Measurements from ENCODE around the gene SVIL.
"Not testable (repeated sequence)": the region's sequence is repeated elsewhere in the genome, so short reads cannot be mapped to it uniquely, and the experiment has no call there.

SVIL gene

DNA sequence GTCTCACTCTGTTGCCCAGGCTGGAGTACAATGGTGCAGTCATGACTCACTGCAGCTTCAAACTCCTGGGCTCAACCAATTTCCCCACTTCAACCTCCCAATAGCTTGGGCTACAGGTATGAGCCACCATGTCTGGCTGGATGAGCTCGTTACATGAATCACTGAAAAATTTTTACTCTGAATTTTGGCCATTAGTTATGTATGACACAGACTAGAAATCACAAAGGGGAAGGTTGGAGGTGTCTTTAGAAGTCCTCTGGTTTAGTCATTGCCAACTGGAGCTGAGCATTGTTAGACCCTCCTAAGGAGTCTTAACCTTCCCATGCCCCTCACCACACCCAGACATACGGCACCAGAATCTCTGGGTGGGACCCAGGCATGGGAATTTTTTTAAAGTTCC is 34.7 kb downstream of the SVIL start:
- DNase-seq, result no peak

DNA sequence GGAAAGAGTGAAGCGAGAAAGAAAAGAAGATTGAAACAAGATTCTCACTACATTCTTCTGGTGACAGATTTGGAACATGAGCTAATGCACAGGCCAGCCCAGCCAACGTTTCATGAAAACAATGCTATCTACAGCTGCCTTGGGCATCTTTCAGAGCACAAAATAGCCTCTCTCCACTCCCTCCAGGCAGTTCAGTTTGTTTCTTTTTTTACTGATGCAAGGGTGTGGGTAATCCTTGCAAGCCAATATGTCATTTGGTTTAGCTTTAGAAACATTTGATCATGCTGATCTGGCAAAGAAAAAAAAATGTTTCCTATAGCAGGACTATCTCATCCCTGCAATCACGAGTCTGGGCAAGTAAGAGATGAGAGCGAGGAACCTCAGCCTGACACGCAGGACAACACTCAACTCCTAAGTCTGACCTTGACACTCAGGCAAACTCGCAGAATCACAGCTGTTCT is 35.9 kb downstream of the SVIL start:
- DNase-seq, result no peak

DNA sequence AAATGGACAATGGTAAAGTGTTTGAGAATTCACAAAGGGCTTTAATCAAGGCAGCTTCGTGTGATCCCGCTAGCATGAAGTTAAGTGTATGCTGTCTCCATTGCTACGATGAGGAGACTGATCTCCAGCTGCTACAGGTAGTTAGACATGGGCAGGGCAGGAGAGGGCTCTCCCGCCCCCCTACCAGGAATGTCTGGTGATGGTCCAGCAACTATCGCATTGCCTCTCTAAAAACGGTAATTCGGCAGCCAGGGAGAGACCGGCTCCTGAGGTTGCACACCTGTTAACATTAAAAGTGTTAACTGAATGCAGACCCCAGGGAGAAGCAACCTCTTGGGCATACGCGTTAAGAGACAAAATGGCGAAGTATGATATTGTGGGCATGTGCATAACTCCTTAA is 37.9 kb downstream of the SVIL start:
- DNase-seq, result no peak

DNA sequence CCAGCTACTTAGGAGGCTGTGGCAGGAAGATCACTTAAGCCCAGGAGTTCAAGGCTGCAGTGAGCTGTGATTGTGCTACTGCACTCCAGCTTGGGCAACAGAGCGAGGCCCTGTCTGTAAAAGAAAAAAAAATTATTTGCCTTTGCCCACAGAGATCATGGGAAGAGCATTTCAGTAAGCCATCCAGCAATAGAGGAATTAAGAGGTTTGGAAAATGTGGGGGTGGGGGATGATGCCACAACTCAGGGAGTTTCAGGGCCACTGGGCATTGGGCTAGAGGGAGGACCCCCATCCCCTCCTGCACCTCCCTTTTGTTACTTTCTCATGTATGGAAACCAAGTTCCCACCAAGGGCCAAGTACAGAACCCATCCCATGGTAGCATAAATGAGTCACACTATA is 38.4 kb downstream of the SVIL start:
- DNase-seq, result no peak

DNA sequence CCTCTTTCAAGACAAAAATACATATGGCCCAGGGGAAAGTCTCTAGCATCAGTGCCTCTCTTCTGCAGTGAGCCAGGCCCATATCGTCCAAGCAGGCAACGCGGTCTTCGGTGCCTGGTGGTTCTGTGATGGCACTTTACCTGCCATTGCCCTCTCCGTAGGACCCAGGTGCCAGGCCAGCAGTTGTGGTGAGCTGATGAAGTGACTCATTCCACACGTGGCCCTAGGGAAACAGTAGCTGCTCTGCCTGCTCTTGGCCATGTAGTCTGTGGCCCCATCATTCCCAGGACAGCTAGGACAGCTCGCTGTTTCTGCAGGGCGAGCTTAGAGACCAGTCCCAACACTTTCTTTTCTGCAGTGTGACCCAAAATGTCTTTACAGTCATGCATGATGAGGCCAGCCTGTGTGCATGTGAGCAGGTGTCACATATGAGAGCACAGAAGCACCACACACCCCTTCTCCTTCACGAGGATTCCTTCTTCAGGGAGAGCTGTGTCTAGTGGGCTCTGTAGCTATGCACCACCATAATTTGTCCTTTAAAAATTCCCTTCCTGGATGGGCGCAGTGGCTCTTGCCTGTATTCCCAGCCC is 39.0 kb downstream of the SVIL start:
- no peak for DNase-seq

DNA sequence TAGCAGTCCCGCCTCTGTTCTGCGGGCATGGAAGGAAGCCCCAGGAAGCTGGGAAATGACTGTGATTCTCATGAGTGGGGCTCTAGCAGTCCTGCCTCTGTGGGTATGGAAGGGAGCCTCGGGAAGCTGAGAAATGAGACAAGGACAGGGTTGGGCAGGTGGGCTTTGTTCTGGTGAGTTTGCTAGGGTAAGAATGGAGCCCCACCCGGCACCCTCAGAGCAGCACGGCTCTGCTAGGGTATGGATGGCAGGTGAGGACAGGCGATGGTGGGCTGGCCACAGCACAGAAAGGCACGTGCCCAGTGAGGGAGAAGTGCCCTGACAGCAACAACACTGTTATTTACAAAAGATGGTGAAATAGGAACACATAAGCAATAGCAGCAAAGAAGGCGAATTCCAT is 39.6 kb downstream of the SVIL start:
- no peak for DNase-seq

DNA sequence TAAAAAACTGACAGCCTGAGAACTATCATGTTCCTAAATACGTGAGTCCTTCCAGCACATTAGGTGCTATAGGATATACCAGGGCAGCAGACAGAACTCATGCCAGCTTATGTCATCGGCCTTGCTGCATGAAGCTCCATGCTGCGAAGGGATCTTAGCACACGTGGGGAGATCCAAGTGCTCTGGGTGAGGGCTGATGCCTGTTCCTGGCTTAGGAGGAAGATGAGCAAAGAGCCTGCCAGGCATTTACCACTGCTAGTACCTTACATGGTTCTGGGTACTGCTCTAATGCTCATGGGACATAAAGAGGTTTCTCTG is 43.2 kb downstream of the SVIL start:
- DNase-seq, result no peak

DNA sequence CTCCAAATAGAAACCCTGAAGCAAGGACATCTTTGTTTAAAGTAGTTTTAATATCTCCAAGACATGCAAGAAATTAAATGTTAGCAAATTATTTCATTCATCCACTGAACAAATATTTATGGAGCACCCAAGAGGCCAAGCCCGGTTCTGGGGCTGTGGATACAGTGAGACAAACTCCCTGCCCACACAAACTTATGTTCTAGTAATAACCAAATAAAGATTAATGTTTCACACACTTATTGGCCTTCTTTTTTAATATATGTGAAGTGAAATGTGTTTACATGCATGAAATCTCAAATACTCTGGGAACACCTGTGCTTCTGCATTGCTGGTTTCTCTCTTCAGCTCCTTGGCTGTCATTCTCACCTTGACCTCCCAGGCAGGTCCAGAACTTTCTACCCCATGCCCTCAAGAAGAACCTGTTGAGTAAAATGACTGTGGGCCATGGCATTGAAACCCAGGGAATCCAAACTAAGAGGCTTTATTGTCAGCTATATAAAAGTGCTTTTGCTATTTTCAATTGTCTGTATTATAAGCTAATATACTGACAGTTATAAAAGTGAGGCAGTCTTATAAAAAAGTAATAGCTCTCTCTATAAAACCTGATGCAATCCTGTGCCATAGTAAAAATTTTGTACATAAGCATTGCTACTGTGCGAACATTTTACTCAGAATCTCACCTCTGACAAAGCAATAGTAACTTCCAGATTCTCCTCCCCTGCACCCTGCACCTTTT is 43.7 kb downstream of the SVIL start:
- DNase-seq, result no peak

DNA sequence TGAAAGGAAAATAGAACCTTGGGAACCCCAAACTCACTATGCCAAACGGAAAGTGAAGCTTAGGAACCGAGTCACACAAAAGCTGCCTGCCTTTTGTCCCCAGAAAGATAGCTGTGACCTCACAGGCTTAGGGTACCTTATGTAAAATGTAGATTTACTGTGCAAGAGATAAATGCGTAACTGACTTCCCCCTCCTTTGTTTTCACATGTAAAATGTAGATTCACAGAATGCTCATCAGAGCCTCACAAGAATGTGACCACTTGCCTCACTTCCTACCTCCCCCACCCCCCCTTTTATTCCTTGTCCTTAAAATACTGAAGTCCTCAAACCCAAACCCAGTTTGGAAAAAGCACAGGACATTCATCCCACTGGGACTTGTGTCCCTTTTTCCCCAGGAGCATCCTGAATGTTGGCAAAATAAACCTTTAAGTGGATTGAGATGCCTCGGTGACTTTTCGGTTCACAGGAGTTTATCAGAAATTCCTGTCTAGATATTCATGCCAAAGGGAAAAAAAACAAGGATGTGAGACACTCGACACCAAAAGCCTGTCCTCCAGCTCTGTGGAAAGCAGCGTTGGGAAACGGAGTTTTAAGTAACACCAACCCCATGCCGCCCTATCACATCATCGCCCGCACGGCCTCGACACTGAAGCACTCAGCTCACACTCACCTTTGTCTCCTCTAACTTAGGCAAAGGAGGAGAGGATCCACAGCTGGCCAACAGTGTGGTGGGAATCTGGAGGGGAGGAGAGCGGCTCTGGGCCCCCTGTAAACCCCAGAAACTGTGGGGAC is 45.9 kb downstream of the SVIL start:
- no peak for DNase-seq

DNA sequence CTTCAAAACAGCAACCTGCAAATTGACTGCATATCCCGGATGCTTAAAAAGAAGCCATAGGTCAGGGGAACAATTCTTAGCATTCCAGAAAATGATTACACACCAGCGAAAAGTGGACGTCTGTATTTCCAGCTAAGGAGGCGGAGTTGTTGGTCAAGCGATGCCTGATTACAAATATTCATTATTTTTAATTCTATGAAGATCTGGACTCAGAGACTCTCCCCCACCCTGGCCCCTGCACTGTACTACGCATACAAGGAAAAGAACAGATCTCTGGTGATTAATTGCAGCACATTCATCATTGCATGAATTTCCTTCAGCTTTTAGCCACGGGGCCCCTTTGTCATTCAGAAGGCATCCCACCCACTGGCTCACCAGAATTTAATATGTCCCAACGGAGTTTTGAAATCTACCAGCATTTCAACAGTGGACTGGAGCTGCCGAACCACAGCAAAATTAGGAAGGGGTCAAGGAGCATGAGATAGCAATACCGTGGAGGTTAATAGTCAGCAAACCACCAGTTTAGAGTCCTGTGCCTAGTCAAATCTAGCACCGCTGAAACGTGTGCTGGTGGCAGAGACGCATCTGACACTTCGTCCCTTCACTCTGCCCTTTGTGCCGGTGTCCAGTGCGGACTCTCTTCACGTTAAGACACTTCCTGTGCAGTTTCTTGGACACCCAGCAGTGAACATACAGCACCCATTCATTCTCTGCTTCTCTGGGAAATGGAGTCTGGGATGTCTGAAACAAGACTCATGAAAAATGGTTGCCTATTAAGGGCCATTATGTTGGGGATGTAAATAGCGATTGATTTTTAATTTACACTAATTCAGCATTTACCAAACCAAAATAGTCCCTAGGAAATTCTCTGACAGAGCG is 46.8 kb downstream of the SVIL start:
- DNase-seq, result not testable (repeated sequence)

DNA sequence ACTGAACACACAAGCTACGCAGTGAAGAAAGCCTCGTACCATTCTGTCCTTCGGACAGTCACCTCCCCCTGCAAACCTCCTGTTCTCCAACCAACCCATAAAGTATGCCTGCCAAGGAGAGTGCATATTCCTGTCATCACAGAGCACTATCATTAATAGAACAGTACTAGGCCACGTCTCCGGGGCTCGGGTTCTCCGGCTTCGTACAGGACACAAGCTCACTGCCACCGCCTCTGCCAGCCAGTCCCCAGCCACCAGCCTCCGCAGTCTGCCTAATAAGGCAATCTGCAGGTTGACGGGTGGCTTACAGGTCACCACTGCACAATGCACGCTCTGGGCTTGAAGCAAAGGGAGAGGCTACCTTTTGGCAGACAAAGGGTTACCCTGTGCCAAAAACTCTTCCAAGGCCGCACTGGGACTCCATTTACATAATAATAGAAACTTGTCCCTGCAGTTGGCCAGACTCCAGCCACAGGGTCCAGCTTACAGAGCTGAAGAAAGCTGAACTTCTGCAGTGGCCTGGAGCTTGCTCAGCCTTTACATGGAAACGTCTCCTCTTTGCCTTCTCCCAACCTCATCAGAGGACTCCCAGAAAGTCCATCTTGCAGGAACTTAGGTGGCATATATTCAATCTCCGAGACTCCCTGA is 47.5 kb downstream of the SVIL start:
- not testable (repeated sequence) for DNase-seq

DNA sequence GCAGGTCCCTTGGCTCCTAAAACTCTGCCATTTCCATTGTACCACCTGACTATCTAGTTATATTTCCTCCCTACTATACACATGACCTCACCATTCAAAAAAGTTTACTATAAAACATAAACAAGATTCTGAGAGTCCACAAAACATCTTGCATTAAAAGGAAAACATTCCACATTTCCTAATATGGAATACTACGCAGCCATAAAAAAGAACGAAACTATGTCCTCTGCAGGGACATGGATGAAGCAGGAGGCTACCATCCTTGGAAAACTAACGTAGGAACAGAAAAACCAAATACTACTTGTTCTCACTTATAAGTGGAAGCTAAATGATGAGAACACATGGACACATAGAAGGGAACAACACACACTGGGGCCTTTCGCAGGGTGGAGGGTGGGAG is 48.3 kb downstream of the SVIL start:
- DNase-seq, result no peak

DNA sequence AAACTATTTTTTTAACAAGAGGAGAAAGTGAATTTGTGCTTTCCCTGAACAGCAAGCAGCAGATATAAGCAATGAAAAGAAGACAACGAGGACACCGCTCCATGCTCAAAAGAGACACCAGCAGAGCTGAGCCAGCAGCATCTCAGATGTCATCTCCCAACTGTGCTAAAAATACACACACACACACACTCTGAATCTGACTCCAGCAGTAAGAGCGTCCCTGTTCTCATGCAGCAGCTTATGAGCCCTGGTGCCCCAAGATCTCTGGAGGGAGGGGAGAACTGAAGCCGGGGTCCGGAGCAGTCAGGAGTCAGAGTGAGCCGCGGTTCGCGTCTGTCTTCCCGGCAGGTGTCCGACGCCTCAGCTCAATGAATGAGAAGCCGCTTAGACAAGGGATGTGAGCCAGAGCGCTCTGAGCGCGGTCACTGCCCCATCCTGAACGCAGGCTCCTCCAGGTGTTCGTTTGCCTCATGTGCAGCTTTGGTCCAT is 49.2 kb downstream of the SVIL start:
- no peak for DNase-seq

DNA sequence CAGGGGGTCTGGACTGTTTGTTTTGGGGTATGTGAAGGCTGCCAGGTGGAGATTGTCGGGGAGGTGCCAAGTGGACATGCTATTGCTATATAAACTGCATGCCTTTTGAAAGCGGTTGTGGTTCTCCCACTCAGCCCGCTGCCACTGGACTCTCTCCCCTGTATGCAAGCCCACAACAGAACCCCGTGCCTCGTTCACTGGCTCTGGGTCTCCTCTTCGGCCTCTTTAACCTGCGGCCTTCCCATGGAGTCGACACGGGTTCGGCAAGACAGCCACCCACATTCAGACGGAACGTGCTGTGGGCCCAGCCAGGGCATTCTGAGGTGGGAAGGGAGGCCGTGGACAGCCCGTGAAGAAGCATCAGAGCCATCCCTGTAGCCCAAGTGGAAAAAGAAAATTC is 50.3 kb downstream of the SVIL start:
- DNase-seq, result no peak

DNA sequence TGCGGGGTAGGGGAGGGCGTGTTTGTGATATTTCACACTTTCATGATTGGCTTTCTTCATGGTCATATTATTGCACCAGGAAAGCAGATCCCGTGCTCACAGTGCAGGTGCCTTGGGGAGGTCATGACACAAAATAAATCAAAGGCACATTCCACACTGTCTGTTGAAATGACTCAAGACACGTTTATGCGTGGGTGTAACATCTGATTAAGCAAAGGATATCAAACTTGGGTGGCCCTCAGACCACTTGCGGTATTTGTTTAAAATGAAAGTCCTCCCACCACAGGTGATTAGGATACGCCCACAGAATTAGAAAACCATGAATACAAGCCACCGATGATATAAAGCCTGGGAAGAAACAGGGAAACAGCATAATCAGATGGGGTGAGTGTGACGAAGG is 51.1 kb downstream of the SVIL start:
- DNase-seq, result no peak

DNA sequence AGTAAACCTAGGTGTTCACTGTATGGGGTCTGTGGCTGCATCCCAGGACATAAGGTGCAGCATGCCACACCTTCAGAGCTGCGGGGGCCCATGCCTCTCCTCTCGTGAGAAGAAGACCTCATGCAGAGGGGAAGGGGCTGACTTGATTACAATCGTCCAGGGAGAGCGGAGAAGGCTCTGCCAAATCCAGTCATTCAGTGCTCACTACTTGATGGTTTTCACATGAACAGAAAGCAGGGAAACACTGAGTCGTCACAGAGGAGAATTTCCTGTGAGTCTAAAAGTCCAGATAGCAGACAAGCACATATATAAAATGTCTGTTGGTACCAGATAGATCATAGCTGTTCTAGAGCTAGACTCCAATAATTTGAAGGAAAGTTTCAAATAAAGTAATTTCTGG is 52.0 kb downstream of the SVIL start:
- DNase-seq, result peak in 1 of 2 donors; percentile 6

DNA sequence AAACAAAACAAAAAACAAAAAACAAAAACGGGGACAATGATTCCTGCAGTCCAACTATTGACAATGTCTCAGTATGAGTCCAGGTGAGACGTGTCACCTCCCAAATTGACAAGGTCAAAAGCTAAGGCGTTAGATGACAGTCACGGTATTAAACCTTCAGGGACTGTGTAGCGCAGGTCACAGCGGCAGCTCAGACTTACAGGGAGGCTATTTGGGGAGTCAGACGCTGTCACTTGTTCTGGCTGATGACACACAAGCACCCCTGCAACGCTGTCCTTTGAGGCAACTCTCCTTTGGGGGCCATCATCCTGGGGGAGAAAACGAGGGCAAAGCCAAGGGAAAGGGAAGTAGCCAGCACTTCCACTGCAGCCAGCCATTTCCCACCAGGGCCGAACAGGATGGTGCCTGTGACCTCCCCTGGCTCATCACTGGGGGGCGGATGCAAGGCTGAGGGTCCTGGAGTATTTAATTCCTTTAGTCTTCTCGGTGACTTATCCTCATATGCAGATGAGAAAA is 55.3 kb downstream of the SVIL start:
- DNase-seq, result no peak

DNA sequence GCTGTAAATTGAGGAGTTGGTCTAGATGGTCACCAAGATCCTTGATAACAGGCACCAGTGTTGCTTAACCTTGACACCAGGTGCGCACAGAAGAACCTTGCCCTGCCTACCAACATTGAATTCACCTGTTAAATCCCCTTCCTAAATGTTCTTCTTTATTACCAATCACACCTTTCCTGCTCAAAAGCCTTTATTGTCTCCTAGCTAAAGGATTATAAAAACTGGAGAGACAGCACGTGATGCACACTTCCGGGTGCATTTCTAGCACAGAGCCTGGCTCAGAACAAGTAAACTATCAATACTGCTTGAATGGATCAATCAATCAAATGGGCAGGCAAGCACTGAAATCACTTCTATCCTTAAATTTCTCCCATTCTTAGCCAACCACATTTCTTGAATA is 56.3 kb downstream of the SVIL start:
- no peak for DNase-seq

DNA sequence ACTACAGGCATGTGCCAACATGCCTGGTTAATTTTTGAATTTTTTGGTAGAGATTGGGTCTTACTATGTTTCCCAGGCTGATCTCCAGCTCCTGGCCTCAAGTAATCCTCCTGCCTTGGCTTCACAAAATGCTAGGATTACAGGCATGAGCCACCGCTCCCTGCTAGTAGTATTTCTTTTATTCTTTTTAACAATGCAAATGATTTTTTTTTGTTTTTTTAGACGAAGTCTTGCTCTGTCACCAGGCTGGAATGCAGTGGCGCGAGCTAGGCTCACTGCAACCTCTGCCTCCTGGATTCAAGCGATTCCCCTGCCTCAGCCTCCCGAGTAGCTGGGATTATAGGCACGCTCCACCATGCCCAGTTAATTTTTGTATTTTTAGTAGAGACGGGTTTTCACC is 58.1 kb downstream of the SVIL start:
- DNase-seq, result no peak

DNA sequence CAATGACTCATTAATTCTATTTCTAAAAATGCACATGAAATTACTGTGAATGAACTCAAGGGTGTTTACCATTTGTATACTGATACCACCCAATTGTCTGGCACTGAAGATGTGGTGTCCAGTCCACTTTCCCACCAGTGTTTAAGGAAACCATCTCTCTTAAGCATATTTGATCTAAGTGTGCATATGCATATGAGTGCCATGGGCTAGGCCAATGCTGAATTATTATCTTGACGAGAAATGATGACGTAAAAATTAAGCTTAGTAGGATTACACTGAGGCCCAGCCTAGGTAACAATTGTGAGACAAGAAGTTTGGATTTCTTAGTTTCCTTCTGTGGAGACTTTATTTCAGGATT is 59.7 kb downstream of the SVIL start:
- DNase-seq, result no peak

DNA sequence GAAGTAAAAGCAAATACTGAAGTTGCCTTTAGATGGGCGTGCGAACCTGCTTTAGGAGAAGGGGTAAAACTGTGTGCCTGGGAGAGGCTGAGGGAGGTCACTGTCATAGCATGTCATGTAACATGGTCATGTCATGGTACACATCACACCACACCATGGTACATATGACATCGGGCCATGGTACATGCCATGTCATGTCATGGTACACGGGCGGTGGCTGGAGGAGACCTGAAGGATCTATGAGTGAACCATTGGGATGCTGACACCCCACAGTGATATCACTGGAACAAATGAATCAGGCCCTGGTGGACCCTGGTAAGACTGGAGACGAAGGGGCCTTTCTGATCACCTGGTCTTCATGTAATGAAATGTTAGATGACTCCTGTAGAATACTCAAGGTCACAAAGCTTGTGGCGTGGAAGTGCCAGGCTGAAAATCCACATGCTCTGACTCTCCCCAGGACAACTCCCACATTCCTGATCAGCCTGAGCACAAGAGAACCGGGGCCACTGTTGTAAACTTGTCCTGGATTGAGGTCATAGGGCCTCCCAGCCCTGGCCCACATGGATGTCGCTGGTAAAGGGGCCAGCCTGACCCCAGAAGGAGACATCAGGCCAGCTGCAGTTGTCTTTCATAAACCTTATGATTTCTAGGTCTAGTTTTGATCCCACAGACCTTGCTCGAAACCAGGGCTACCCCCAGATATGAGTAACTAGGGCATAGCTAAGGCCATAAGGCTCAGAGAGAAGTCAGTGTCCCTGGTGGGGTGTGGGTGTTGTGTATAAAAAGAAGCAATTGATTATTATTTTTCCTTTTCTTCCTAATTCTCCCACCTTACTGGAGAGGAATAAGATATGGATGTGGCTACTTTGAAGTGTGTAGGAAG is 60.3 kb downstream of the SVIL start:
- DNase-seq, result not testable (repeated sequence)
